ENCODE measurements around the gene ALOX5.

DNA sequence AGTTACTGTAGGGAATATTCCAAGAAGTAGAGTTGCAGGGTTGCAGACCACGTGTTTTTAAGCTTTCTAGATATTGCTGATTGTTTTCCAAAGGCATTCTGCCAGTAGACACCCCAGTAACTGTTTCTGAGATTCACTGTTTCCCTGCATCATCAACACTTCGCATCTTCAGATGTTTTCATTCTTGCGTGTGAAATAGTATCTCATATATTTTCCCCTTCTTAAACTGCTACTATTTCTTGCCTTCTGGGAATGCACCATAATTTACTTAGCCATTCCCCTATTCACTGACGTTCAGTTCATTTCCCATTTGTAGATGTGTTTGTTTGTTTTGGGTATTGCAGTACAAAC, 30.7 kb downstream of the ALOX5 start:
- TF ChIP-seq POLR2AphosphoS5 (IDR thresholded peaks at IDR 0.05; ENCODE audit: low read depth, low read length) (no peak), POLR2A (IDR thresholded peaks at IDR 0.05; ENCODE audit: low read depth, low read length) (no peak), TAF1 (IDR thresholded peaks at IDR 0.05; ENCODE audit: low read depth, low read length) (no peak), PAX5 (IDR thresholded peaks at IDR 0.05; ENCODE audit: insufficient read depth, low read length, severe bottlenecking) (no peak)
